HG02588 (cell line): Measurements from ENCODE around the gene TNFAIP3.

Experiments used
- ATAC-seq: cut with Tn5 transposase; IDR thresholded peaks from one replicate; pipeline ENCODE4 v1.9.1; 2021; ENCODE audit warnings: mild to moderate bottlenecking, moderate library complexity; ENCODE audit not compliant: unreplicated experiment

Gene TNFAIP3

GRCh38 chr6:137862419-137863090, 4.5 kb upstream of the TNFAIP3 start:
- no peak for ATAC-seq

DNA sequence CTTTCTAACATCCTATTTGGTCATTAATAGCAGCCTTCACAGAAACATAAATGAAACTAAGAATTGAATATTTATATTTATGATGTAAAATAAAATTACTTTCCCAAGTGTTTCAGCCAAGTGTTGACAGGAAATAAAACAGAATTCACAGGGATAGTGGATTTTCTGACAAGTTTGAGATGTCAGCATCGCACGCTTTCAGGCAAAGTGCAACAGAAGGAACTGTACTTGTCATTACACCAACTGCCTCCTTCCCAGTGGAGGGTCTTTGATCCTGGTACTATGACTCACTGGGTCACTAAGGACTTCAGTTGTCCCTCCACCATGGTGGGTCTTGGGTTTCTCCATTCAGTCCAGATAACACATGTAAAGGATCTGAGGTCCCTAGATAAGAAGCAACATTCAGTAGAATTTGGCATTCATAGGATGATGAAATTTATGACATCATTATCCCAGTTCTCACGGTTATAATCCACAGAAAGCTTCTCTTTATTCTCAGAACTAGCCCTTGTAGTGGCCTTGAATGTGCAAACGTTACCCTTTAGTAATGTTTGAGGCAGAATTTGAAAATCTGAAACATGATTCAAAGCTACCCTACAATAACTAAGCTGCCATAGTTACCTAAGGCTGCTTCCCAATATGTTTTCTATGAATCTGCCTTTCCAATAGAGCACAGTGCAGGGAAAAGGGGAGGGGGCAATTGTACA, 3.8 kb upstream of the TNFAIP3 start:
- no peak for ATAC-seq

GRCh38 chr6:137864812-137865508, 2.1 kb upstream of the TNFAIP3 start:
- ATAC-seq: no peak

- ATAC-seq: peak; percentile 32
Observed at GRCh38 chr6:137866200-137866913, 702 bp upstream of the TNFAIP3 start.

GRCh38 chr6:137867685-137868509, 838 bp downstream of the TNFAIP3 start:
- ATAC-seq: peak; percentile 2

DNA sequence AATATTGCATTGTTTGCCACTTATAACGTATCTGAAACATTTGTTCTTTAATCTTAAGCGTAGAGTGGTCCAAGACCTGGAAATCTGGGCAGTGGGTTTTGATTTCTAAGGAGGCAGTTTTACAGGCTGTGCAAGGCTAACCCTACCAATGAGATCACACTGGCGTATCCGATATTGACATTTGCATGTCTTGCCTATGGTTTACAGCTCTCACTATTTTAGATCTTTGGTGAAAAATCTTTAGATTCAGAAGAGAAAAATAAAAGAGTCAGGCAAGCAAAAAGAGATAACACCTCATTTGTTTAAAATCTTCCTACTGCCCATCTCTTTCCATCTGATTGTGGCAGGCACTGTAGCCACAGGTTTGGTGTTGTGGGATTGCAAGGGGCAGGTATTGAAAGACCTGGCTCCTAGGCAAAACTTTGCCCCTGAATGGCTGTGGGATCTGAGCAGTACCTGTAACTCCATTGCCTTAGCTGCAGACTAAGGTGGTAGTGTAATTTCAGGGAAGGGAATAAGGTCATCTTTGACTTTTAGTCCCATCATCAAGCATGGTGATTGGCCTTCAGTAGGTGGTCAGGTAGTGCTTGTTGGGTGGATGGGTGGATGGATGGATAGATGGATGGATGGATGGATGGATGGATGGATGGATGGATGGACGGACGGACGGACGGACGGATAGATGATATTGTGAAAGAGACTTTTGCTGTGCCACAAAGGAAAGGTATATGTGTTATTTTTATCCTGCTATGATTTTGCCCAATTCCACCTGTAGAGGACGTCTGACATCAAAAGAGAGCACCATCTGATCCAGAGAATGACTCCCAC, 1.9 kb downstream of the TNFAIP3 start:
- ATAC-seq: no peak

- ATAC-seq: no peak
Observed at GRCh38 chr6:137869549-137870307, 2.7 kb downstream of the TNFAIP3 start.

DNA sequence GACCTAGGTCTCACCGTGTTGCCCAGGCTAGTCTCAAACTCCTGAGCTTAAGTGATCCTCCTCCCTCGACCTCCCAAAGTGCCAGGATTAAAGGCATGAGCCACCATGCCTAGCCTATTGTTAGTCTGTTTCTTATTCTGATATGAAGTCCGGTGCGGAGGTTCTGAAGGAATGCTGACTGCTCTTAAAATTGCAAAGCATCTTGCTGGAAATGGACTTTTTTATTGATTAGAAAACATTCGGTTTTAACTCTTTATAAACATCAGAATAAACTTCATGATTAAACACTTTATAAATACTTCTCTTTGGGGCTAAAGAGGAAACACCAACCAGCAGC, 3.2 kb downstream of the TNFAIP3 start:
- ATAC-seq: no peak

GRCh38 chr6:137870744-137871247, 3.7 kb downstream of the TNFAIP3 start:
- peak; percentile 23 for ATAC-seq

DNA sequence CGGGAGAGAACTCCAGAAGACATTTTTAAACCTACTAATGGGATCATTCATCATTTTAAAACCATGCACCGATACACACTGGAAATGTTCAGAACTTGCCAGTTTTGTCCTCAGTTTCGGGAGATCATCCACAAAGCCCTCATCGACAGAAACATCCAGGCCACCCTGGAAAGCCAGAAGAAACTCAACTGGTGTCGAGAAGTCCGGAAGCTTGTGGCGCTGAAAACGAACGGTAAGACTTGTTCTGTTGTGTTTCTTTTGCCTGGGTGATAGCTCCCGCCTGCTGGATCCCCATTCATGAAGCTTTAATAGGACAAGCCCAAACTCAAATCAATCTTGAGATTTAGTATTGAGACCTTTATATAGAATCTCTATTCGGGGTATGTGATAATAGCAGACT, 4.2 kb downstream of the TNFAIP3 start:
- ATAC-seq: no peak

- no peak for ATAC-seq
Observed at GRCh38 chr6:137871831-137872454, 4.9 kb downstream of the TNFAIP3 start.

GRCh38 chr6:137872581-137873115, 5.6 kb downstream of the TNFAIP3 start:
- ATAC-seq: no peak

GRCh38 chr6:137873273-137873762, 6.3 kb downstream of the TNFAIP3 start:
- ATAC-seq: peak; percentile 48

DNA sequence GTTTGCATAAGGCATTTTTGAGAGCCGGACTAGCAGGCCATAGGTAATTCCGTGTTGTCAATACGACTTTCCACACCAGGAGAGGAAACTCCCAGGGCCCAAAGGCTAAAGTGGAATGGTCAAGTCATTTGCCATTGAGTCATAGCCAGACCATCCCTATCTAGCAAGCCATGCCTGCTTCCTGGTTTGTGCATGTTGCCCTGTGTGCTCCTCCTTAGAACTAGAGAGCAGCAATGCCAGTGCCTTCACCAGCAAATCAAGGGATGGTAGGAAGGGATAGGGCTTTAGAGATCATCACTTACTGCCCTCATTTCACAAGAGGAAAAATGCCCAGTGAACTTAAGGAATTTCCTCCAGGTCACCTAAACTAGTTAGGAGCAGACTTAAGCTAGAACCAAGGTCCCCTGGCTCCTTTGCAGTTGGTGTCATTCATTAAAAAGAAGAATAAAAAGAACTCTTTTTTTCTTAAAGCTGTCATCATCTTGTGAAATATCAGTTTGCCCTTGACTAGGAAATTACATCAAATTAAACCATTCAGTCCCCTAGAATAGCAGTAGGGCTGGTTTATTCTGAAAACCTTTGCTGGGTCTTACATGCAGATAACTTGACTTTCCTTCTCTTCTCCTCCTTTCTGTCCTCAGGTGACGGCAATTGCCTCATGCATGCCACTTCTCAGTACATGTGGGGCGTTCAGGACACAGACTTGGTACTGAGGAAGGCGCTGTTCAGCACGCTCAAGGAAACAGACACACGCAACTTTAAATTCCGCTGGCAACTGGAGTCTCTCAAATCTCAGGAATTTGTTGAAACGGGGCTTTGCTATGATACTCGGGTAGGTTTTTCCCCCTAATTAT, 7.4 kb downstream of the TNFAIP3 start:
- ATAC-seq: no peak

GRCh38 chr6:137875058-137875520, 8.0 kb downstream of the TNFAIP3 start:
- no peak for ATAC-seq

DNA sequence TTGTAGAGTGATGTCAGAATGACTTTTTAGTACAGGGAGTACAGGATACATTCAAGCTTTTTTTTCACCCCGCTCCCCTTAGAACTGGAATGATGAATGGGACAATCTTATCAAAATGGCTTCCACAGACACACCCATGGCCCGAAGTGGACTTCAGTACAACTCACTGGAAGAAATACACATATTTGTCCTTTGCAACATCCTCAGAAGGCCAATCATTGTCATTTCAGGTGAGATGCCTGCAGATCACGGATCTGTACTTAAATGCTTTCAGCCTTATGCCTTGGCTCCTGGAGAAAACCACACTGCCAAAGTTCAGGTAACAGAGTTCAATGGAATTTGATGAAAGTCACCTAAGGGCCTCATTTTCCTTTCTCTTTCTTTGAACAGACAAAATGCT, 8.5 kb downstream of the TNFAIP3 start:
- no peak for ATAC-seq

- no peak for ATAC-seq
Observed at GRCh38 chr6:137876547-137876946, 9.5 kb downstream of the TNFAIP3 start.
